ENCODE results near the gene SGIP1.
"Not testable (repeated sequence)": the region's sequence is repeated elsewhere in the genome, so short reads cannot be mapped to it uniquely, and the experiment has no call there.

The SGIP1 gene

DNA sequence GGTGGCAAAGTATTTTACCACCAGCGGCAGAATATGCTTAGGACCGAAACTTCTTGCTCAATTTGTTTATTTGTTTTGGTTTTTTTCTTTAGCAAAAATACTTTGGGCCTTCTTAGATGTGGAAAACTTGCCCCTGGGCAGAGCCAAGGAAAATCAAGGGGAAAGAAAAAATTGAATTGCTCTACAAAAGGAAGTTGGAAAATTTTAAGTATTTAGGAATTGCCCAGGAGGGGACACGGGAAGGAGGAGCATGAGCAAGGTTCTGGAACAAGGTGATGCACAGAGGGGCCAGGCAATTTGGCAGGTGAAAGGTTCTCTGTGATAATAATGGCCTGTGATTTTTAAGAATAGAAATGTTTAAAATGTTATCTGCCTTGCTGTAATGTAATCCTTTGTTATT is 28.6 kb downstream of the SGIP1 start:
- no peak for DNase-seq

DNA sequence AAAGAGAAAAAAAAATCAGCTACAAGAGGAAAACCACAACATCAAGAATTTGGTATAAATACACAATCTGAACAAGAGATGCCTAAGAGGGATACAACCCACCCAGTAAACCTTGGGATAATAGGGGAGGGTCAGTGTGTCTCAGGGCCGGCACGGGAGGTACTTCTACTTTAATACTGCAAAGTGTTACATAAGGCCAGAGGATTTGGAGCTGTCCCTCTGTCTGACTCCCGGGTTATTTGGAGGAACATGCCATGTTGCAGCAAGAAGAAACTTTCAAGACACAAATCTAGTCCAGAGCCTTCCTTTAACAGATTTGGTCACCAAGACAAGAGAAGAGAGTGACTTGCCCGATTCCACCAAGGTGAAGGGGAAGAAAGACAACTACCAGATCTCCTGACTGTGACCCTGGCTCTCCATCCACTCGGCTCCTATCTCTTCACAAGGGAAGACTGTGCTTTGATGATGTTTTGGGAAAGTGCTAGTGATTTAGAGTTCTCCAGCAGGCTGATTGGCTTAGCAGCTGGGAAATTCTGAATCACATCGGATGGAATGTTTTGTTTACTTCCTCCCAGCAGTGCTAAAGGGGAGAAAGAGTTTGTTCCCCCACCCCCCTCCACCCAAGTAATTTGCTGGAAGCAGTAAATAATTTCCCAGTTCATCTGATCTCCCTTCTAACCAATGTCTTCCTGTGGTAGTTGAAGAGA is 29.3 kb downstream of the SGIP1 start:
- DNase-seq, result no peak

DNA sequence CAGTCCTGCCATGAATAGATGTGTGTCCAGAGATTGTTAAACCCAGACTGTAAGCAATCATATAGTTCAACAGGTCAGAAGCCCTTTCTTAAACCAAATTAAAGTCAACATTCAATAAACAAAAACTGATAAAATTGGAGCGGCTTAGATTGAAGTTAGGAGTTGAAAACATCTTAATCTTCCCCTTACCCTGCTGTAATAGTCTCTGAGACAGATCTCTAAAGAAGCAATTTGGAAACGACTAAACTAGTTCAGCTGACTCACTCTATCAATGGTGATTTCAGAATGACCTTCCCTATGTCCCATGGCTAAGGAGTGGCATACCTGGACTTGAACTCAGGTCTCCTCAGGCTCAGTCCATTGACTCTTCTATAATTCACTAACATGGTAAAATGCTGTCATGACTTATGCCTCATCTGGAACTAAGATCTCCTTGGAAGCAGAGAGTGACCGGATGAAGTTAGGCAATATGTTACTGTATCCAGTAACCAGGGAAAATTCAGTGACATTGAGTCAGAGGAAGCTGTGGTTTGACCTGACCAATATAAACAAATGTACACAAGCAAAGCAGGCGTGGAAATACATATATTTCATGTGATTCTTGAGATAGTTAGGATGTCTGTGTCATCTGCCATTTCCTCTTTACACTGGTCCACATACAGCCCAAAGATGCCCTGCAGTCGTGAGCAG is 30.1 kb downstream of the SGIP1 start:
- DNase-seq, result no peak

DNA sequence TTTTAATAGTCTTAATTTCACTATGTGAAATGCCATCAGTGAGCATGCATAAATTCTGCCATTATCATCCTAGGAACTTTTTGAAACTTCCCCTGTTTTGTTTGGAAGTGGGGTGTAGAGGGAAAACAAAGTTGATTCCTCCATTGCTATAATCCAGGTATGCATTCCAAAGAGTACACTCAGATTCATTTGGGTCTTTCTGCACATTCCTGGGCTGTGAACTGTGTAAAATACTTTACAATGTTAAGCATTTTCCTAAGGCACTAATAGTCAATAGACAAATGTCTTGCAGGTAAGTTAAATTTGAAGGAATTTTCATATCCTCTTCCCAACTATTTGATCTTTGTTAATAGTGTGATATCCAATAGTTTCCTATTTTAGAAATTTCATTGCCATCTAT is 36.2 kb downstream of the SGIP1 start:
- DNase-seq, result no peak

DNA sequence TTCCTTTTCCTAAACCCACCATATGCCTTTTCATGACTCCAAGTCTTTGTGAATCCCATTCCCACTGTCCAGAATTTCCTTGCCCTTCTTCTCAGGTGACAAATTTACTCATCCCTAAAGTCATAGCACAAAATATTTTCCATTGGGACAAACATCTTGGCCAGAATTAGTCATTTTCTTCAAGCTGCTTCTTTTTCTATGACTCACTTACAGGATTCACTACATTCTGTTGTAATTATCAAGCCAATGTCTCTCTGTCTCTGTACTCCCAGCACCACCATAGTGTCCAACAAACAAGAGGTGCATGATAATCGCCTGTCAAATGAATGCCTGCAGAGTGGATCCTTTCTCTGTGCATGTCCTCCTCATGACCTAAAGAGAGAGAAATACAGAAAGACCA is 37.8 kb downstream of the SGIP1 start:
- no peak for DNase-seq

DNA sequence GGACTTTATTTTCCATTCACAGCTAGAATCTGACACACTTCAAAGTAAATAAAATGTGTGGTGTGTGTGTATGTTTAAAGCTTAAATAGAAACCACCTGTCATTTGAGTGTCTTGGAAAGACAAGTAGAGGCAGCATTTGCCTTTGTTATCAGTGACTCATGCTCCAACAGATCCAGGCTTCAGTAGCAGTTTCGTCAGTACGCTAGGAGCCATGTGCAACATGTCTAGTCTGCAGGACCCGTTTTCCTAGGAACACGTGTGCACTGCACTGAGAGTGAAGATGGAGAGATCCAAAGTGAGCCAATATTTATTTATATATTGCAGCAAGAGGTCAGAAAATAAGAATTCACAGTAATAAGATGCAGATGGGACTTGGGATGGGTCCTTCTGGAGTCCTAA is 41.8 kb downstream of the SGIP1 start:
- no peak for DNase-seq

DNA sequence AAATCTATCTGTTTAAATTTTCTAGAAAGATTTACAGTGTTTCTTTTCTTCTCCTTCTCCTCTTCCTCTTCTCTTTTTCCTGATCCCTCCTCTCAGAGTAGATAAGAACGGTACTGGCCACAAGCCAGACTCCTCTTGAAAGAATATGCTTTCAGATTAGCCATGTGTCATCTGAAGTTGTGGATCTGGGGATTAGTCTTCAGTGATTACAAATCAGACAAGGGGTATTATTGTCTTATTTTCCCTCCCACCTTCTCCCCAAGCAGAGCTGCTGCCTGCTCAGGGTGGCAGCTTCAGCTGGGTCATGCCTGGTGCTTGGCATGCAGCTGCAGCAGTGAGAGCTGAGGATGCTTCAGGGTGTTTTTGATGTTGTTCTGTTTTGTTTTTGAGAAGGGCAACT is 42.7 kb downstream of the SGIP1 start:
- DNase-seq, result no peak

DNA sequence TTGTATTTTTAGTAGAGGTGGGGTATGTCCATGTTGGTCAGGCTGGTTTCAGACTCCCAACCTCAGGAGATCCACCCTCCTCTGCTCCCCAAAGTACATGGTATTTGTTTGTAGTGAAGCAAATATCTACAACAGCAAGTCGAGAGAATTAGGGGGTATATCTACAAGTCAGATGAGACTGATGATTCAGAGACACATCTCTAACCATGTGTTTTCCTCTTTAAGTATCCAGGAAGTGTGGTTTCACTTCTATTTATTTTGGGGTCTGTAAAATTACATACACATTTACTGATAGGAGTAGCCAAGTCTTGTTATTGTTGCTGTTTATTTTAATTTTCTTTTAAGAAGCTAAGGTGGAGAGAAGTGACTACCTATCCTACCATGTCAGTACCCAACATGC is 44.9 kb downstream of the SGIP1 start:
- DNase-seq, result no peak

DNA sequence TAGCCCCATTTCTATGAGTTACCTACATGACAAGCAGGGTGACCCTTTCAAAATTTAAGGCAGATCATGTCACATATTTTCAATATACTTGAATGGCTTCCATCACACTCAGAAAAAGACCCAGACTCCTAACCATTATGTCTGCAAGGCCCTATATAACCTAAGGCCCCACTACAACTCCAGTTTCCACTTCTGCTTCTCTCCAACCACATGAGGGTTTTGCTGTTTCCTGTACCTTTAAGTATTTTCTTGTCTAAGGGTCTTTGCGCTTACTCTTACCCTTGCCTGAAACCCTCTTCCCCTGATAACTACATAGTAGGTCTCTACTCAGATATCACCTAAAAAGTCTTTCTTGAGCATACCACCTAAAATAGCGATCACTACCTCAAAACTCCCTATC is 46.1 kb downstream of the SGIP1 start:
- no peak for DNase-seq

DNA sequence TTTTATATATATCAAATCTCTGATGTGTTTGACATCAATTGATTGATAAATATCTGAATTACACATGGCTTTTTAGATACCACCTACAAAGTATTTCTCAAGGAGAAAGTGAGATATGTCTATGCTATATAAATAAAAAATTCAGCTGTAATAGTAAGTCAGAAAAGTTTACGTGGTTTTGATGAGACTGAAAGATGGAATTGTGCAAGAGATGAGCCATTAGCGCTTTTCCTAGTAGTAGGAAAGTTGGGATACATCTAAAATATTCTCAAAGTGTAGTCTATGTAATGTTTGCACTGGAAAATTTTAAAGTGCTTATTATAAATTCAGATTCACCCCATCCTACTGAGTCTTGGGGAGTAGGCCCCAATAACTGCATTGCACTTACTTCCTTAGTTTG is 49.1 kb downstream of the SGIP1 start:
- DNase-seq, result no peak

DNA sequence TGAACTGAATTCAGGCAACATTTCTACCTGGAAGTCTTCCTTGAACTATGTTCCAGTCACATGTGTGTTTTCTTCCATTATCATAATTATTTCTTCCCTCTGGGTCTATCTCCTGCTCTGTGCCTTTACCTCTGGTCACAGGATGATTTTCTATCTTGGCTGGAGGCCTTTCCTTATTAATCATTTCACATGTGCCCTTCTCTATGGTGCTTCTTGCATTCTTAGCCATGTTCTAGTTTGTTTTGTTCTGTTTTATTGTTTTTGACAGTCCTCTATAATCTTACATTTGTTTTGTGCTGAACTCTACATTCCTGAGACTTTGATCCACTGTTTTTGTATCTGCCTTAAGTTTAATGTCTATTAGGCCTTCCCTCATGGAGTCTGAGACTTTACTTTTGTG is 51.0 kb downstream of the SGIP1 start:
- no peak for DNase-seq

DNA sequence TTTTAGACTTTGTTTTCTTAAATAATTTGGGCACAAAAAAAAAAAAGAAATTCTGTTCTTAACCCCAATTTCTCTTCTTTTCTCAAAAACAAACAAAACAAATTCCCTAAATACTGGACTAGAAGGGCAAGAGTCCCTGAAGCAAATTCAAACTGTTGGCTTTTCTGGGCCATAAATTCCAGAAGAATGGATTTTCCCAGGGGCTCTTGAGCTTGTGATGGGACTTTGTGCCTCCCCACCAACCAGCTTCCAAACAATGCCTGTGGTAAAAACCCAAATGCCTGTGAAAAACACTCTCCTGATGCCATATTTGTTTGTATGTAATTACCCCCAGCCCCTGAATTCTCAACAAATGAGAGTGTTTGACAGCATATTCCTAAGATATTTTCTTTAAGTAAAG is 55.4 kb downstream of the SGIP1 start:
- DNase-seq, result no peak

DNA sequence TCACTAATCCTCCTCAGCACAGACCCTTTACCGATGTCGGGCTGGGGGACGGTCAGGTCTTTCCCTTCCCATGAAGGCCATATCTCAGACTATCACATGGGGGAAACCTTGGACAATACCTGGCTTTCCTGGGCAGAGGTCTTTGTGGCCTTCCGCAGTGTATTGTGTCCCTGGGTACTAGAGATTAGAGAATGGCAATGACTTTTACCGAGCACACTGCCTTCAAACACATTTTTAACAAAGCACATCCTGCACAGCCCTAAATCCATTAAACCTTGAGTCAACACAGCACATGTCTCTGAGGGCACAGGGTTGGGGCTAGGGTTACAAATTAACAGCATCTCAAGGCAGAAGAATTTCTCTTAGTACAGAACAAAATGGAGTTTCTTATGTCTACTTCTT is 58.2 kb downstream of the SGIP1 start:
- DNase-seq, result not testable (repeated sequence)

DNA sequence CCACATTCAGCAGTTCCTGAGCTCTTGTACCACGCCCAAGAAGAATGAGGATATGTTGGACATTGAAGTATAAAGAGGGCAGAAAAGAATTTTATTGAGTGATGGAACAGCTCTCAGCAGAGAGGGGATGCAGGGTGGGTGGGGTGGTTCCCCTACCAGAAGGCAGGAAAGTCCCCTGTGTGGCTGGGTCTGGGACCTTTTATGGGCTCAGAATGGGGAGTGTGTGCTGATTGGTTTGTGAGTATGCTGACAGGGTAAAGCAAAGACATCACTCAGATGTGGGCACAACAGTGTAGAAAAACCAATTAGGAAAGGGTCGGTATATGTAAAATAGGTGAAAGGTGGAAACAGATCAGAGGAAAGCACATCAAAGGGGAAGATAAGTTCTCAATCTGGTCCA is 62.2 kb downstream of the SGIP1 start:
- DNase-seq, result no peak

DNA sequence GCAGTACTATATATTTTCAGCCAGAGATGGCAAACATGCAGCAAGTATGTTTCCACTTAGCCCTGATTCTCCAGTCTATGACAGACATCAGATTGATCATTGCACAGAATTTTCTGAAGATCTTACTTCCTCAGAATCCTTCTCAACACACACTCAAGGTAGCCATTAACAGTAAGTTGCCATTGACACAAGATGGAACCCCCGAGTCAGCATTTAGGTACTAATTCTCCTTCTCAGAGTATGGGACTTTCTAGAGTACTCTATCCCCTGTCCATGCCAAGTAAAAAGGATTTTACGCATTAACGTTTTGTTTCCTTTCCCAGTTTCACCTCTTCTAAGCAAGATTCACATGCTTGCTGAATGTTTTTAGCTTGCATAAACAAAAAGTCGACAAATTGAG is 63.5 kb downstream of the SGIP1 start:
- no peak for DNase-seq

DNA sequence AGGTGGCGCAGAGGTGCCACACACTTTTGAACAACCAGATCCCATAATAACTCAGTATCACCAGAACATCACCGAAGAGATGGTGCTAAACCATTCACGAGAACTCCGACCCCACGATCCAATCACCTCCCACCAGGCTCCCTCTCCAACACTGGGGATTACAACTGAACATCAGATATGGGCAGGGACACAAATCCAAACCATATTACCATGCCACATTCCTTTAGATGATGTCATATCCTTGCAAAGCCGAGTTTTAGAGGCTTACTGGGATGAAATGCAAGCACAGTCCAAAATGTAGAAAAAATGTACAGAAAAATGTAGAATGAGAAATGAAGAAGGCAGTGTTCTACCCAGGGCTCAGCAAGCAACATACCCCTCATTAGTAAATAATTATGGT is 64.7 kb downstream of the SGIP1 start:
- no peak for DNase-seq

DNA sequence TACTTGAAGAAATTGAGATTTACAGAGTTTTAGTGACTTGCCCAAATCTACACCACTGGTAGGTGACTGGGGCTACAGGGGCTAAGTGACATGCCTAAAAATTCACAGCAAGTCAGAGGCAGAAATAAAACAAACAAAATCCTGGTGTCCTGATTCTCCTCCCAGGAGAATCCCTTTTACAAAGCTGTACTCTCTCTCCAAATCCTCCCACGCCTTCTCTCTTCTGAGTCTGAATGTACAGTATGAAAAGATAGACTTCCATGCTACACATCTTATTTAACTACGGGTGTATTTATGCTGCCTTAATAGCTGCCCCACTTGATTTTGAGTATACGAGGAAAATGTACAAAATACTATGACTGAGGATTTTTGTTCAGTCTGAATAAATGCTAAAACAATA is 65.4 kb downstream of the SGIP1 start:
- DNase-seq, result no peak

DNA sequence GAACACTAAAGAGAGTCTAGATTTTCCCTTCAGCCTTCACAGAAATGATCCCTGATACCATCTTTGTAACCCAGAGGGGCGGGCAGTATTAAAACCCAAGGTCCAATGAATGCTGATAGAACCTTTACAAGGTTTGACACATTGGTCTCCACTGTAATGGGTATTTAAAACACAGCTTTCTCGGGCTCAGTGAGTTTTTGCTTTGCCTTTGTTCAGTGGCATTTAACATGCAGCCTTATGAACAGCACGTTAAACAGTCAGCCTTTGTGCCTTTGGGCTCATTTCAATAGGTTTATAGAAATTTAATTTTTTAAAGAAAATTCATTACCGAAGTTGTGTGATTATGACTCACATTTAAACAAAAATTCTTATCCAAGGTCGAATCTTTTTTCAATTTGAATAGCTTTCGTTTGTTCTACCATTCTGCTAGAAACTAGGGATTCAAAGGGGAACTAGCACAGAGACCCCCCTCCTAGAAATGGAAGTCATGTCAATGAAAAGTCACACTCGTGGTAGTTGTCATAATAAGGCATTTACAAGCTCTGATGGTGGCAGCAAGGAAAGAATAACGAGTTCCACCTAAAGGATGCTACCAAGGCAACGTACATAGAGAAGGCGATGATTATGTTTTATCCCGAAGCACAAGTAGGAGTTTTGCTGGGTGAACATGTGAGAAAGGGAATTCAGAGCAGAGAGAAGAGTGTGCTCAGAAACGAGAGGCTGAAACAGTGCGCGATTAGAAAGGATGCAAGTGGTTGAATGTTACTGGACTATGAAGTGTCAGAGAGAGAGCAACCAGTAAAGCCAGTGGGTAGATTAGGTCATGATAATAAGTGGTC is 66.2 kb downstream of the SGIP1 start:
- DNase-seq, result no peak

DNA sequence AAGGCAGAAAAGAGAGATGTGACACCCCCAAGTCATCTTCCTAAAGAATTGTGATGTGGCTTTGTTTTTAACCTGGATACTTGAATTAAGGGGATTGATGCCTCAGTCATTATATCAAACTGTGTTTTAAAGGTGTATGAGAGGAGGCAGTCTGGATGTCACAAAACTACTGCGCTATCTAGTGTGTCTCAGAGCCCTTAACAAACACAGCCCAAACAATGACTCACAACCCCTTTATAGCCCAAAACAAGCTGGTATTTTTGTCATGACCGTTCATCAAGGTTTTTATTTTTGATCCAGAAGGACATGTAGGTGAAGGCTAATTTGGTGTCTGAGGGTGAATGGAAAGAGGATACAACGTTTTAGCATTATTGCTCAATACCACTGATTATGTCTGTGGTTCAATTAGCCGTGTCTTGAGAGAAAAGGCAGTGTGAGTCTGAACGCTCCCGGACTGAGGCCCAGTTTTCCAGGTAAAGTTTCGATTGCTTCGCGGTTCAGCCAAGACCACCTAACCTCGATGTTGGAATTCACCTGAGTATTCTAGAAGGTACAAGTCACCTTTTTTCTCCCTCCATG is 71.6 kb downstream of the SGIP1 start:
- no peak for DNase-seq

DNA sequence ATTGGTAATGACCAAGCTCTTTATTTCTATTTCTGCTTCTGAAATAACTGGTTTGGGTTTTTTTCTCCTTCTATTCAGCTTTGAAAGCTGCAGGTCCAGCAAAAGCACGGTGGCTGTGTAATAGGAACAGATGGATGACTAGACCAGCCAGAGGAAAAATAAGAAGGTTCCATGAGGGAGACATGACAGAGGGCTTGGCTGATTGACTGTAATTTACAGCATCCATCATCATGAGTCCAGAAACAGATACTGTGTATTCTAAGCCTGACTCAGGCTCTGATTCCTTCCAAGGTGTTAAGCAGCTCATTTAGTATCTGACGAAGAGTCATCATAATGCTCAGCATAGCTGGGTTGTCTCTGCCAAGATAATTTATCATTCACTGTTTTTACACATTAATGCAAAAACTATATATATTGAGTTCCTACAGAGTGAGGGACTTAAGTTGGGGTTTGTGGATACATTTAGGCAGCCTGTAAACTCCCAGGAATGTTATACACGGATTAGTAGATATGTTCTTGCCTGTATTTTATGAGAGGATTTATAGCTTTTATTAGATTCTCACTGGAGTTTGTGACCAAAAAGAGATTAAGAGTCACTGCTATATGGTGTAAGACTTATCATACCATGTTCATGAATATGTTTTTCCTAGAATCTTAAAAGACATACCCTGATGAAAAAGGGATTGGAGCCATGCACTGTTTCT is 72.6 kb downstream of the SGIP1 start:
- no peak for DNase-seq

DNA sequence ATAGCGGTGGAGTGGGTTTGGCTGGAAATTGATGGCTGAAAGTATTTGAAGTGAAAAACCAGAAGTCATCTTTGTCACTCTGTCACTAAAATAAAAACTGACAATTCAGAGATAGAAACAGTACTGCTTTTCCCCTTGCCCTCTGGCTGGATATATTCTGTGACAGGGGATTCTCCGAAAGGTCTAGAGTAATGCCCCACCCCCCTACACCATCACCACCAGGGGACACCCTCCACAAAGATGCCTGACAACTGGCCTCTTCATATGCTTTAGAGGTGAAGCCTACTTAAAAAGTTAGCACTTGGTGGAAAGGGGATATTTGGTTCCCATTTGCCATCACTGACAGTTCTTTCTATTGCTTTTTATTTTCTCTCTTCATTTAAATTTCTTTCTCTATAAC is 73.5 kb downstream of the SGIP1 start:
- DNase-seq, result peak; percentile 4

DNA sequence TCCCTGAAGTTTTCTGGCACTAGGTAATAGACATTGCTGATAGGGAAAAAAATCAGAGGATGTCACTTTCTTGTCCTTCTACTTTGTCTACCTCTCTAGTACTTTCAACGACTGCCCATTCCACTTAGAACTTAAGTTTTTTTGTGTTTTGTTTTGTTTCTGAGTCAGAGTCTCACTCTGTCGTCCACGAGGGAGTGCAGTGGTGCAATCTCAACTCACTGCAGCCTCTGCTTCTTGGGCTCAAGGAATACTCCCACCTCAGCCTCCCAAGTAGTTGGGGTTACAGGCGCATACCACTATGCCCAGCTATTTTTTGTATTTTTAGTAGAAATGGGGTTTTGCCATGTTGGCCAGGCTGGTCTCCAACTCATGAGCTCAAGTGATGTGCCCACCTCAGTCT is 79.2 kb downstream of the SGIP1 start:
- DNase-seq, result no peak
